OCI-M2 (cell line): ENCODE measurements around the gene NRXN3.
"Not testable (repeated sequence)": the region's sequence is repeated elsewhere in the genome, so short reads cannot be mapped to it uniquely, and the experiment has no call there.

Experiments used
- DNase-seq: peaks from one replicate; lab custom pipeline; 2025; ENCODE audit not compliant: unreplicated experiment; lab: John Stamatoyannopoulos, UW

Gene NRXN3

GRCh38 chr14:79101388-79101787 lies 931.2 kb downstream of the NRXN3 start:
- DNase-seq: no peak

- no peak for DNase-seq
These were observed 933.6 kb downstream of the NRXN3 start for GRCh38 chr14:79103764-79104163.

GRCh38 chr14:79110564-79110963 lies 940.4 kb downstream of the NRXN3 start:
- not testable (repeated sequence) for DNase-seq

- DNase-seq: no peak
These were observed 941.9 kb downstream of the NRXN3 start for GRCh38 chr14:79111987-79112501.

- DNase-seq: no peak
These were observed 947.4 kb downstream of the NRXN3 start for GRCh38 chr14:79117561-79117960.

- DNase-seq: no peak
These were observed 948.1 kb downstream of the NRXN3 start for GRCh38 chr14:79118291-79118690.

- DNase-seq: no peak
These were observed 964.2 kb downstream of the NRXN3 start for GRCh38 chr14:79134361-79134760.

- no peak for DNase-seq
These were observed 966.2 kb downstream of the NRXN3 start for GRCh38 chr14:79136071-79137044.

- no peak for DNase-seq
These were observed 966.9 kb downstream of the NRXN3 start for GRCh38 chr14:79137045-79137430.

- no peak for DNase-seq
These were observed 967.7 kb downstream of the NRXN3 start for GRCh38 chr14:79137836-79138235.

- no peak for DNase-seq
These were observed 974.7 kb downstream of the NRXN3 start for GRCh38 chr14:79144896-79145295.

GRCh38 chr14:79150226-79150625 lies 980.1 kb downstream of the NRXN3 start:
- DNase-seq: no peak

- no peak for DNase-seq
These were observed 987.2 kb downstream of the NRXN3 start for GRCh38 chr14:79157369-79157768.

- no peak for DNase-seq
These were observed 991.4 kb downstream of the NRXN3 start for GRCh38 chr14:79161571-79161970.

GRCh38 chr14:79162833-79163232 lies 992.7 kb downstream of the NRXN3 start:
- DNase-seq: no peak

- DNase-seq: no peak
These were observed 995.4 kb downstream of the NRXN3 start for GRCh38 chr14:79165471-79166090.

GRCh38 chr14:79166171-79166570 lies 996.0 kb downstream of the NRXN3 start:
- no peak for DNase-seq

GRCh38 chr14:79167957-79168356 lies 997.8 kb downstream of the NRXN3 start:
- no peak for DNase-seq

GRCh38 chr14:79175671-79176070 lies 1005.5 kb downstream of the NRXN3 start:
- no peak for DNase-seq

GRCh38 chr14:79177106-79177505 lies 1006.9 kb downstream of the NRXN3 start:
- no peak for DNase-seq

GRCh38 chr14:79178719-79179118 lies 1008.5 kb downstream of the NRXN3 start:
- DNase-seq: no peak

- no peak for DNase-seq
These were observed 1009.8 kb downstream of the NRXN3 start for GRCh38 chr14:79179985-79180384.
